H9 (cell line): ENCODE measurements around the gene ATAD3C. TPM values are rescaled to one million over a fixed set of nuclear protein-coding genes. Genes with fewer than 3 reads are reported as not detected.

Source experiments
- DNase-seq: peaks from one replicate; pipeline ENCODE4 v3.0.0-alpha.2; 2017
- H2AFZ ChIP-seq: one replicate; pipeline ENCODE4 v1.6.1; 2013; ENCODE audit warnings: mild to moderate bottlenecking, low read length, control low read depth, moderate library complexity
- H2AK5ac ChIP-seq: 2 replicates; pipeline ENCODE4 v1.6.1; 2013; ENCODE audit warnings: low read length, control low read depth, mixed read lengths; ENCODE audit not compliant: insufficient read length
- H2BK120ac ChIP-seq: one replicate; pipeline ENCODE4 v1.6.1; 2013; ENCODE audit warnings: low read depth, mild to moderate bottlenecking, low read length, control low read depth, inconsistent platforms; ENCODE audit not compliant: poor library complexity, severe bottlenecking
- H2BK12ac ChIP-seq: 2 replicates; pipeline ENCODE4 v1.6.1; 2013; ENCODE audit warnings: low read length, control low read depth, mixed read lengths, low read depth; ENCODE audit not compliant: insufficient read length
- H2BK15ac ChIP-seq: 2 replicates; pipeline ENCODE4 v1.6.1; 2013; ENCODE audit warnings: low read depth, low read length, control low read depth
- H2BK20ac ChIP-seq: one replicate; pipeline ENCODE4 v1.6.1; 2013; ENCODE audit warnings: low read depth, mild to moderate bottlenecking, low read length, control low read depth, inconsistent platforms; ENCODE audit not compliant: poor library complexity, severe bottlenecking
- H2BK5ac ChIP-seq: 2 replicates; pipeline ENCODE4 v1.6.1; 2013; ENCODE audit warnings: low read length, control low read depth, mixed read lengths; ENCODE audit not compliant: insufficient read length
- H3K14ac ChIP-seq: 2 replicates; pipeline ENCODE4 v1.6.1; 2013; ENCODE audit warnings: low read length, control low read depth; ENCODE audit not compliant: insufficient read depth
- H3K18ac ChIP-seq: 2 replicates; pipeline ENCODE4 v1.6.1; 2013; ENCODE audit warnings: low read depth, mild to moderate bottlenecking, mixed read lengths, low read length, control low read depth; ENCODE audit not compliant: insufficient read length
- H3K23ac ChIP-seq: 2 replicates; pipeline ENCODE4 v1.6.1; 2013; ENCODE audit warnings: low read length, control low read depth, mixed read lengths, low read depth; ENCODE audit not compliant: insufficient read length
- H3K23me2 ChIP-seq: 2 replicates; pipeline ENCODE4 v1.6.1; 2013; ENCODE audit warnings: low read depth, mild to moderate bottlenecking, mixed read lengths, low read length, control low read depth; ENCODE audit not compliant: insufficient read length, poor library complexity, severe bottlenecking
- H3K27ac ChIP-seq: 2 replicates; pipeline ENCODE4 v1.5.1; 2013; ENCODE audit warnings: low read length, control low read depth, mixed read lengths, low read depth; ENCODE audit not compliant: insufficient read length
- H3K27me3 ChIP-seq: 2 replicates; pipeline ENCODE4 v1.6.1; 2013; ENCODE audit warnings: low read length, control low read depth, inconsistent platforms; ENCODE audit not compliant: insufficient read depth
- H3K4ac ChIP-seq: 2 replicates; pipeline ENCODE4 v1.6.1; 2013; ENCODE audit warnings: low read depth, mild to moderate bottlenecking, control low read depth, inconsistent platforms, low read length, moderate library complexity
- H3K4me1 ChIP-seq: 2 replicates; pipeline ENCODE4 v1.6.1; 2013; ENCODE audit warnings: low read length, control low read depth, inconsistent platforms; ENCODE audit not compliant: insufficient read depth
- H3K4me2 ChIP-seq: 2 replicates; pipeline ENCODE4 v1.6.1; 2013; ENCODE audit warnings: low read length, control low read depth, mixed read lengths; ENCODE audit not compliant: insufficient read length, insufficient read depth
- H3K56ac ChIP-seq: 2 replicates; pipeline ENCODE4 v1.6.1; 2013; ENCODE audit warnings: low read depth, mild to moderate bottlenecking, mixed read lengths, low read length, control low read depth; ENCODE audit not compliant: insufficient read length
- H3K79me1 ChIP-seq: 2 replicates; pipeline ENCODE4 v1.6.1; 2013; ENCODE audit warnings: low read depth, mild to moderate bottlenecking, moderate library complexity, low read length, control low read depth, inconsistent platforms; ENCODE audit not compliant: insufficient read depth, poor library complexity, severe bottlenecking
- H3K79me2 ChIP-seq: 2 replicates; pipeline ENCODE4 v1.6.1; 2013; ENCODE audit warnings: low read length, control low read depth, inconsistent platforms; ENCODE audit not compliant: insufficient read depth
- H3K9ac ChIP-seq: 2 replicates; pipeline ENCODE4 v1.6.1; 2013; ENCODE audit warnings: low read length, control low read depth, mixed read lengths; ENCODE audit not compliant: insufficient read length; ENCODE audit errors: extremely low read depth
- H3K9me3 ChIP-seq: one replicate; pipeline ENCODE4 v1.6.1; 2013; ENCODE audit warnings: low read depth, low read length, inconsistent platforms; ENCODE audit not compliant: control insufficient read depth
- H3T11ph ChIP-seq: one replicate; pipeline ENCODE4 v1.6.1; 2013; ENCODE audit warnings: mild to moderate bottlenecking, low read length, control low read depth, inconsistent platforms
- H4K20me1 ChIP-seq: one replicate; pipeline ENCODE4 v1.6.1; 2013; ENCODE audit not compliant: control insufficient read depth, insufficient read length, insufficient read depth
- H4K5ac ChIP-seq: 2 replicates; pipeline ENCODE4 v1.6.1; 2013; ENCODE audit warnings: low read depth, mild to moderate bottlenecking, mixed read lengths, low read length, control low read depth; ENCODE audit not compliant: insufficient read length
- H4K8ac ChIP-seq: replicated peaks from 2 replicates; pipeline ENCODE4 v1.6.1; 2013; ENCODE audit warnings: low read length, control low read depth, mixed read lengths, low read depth; ENCODE audit not compliant: insufficient read length
- H4K91ac ChIP-seq: 2 replicates; pipeline ENCODE4 v1.6.1; 2013; ENCODE audit warnings: low read depth, mild to moderate bottlenecking, moderate library complexity, mixed read lengths, low read length, control low read depth; ENCODE audit not compliant: insufficient read length
- H3K27ac Mint-ChIP-seq, 3 experiments: 2 replicates in 2 of 3; 3 replicates in 1 of 3; pipeline ENCODE4 v1.8.0; 2020 to 2021; ENCODE audit warnings: mixed read lengths in 3 of 3, mild to moderate bottlenecking in 1 of 3, moderate library complexity in 1 of 3
- H3K27me3 Mint-ChIP-seq: 2 replicates; pipeline ENCODE4 v1.8.0; 2021; ENCODE audit warnings: low read depth, mild to moderate bottlenecking, moderate library complexity, mixed read lengths
- H3K36me3 Mint-ChIP-seq, 3 experiments: 2 replicates in 2 of 3; 3 replicates in 1 of 3; pipeline ENCODE4 v1.8.0; 2020 to 2021; ENCODE audit warnings: low read depth in 3 of 3, mixed read lengths in 3 of 3; ENCODE audit not compliant: insufficient read depth in 1 of 3
- H3K4me1 Mint-ChIP-seq, 2 experiments: 2 replicates each; pipeline ENCODE4 v1.8.0; 2020; ENCODE audit warnings: mixed read lengths in 2 of 2
- H3K4me3 Mint-ChIP-seq, 2 experiments: 2 replicates in 1 of 2; 3 replicates in 1 of 2; pipeline ENCODE4 v1.8.0; 2020 to 2021; ENCODE audit warnings: mild to moderate bottlenecking in 2 of 2, mixed read lengths in 2 of 2, moderate library complexity in 1 of 2
- H3K9me3 Mint-ChIP-seq, 2 experiments: 2 replicates in 1 of 2; 3 replicates in 1 of 2; pipeline ENCODE4 v1.8.0; 2020; ENCODE audit warnings: mild to moderate bottlenecking in 2 of 2, mixed read lengths in 2 of 2, moderate library complexity in 1 of 2
- WGBS: extraction: QIAGEN DNeasy Blood & Tissue Kit; methylation state at CpG from one replicate; pipeline ENCODE4 v1.1.7; 2013; ENCODE audit warnings: missing lambda C conversion rate, low lambda C conversion rate, mixed read lengths; ENCODE audit not compliant: insufficient read length; ENCODE audit errors: extremely low coverage; 5-methylcytosine and 5-hydroxymethylcytosine counted together
- total RNA-seq: library from RNA; stranded (reverse); gene quantifications from 2 replicates; pipeline ENCODE4 v1.2.1, GENCODE V29; 2021
- TF ChIP-seq, protein P1 (sequence below): fragments of 200-600 bp; sonication (generic); conservative IDR thresholded peaks from 3 replicates; pipeline ENCODE4 v1.8.0; 2021; ENCODE audit warnings: antibody characterized with exemption, mild to moderate bottlenecking

ATAD3C gene
- total RNA-seq, 1 experiment from 2014 or later = 7.7 TPM

GRCh38 chr1:1419363-1419812 is 30.1 kb upstream of the ATAD3C start:
- Mint-ChIP-seq H3K36me3 (no peaks in the 10 kb centered on the region; a peak in 1 of 7 replicates), H3K4me3 (peak overlapping the region in 1 of 2 experiments; percentile 32; a peak in 2 of 5 replicates)

More at GRCh38 chr1:1419363-1419812, 30.1 kb upstream of the ATAD3C start:
- H4K8ac ChIP-seq = no peak overlapping the region
- H2AK5ac ChIP-seq = no peak overlapping the region
- no peak overlapping the region for H4K91ac ChIP-seq
- no peak overlapping the region for H3K9ac ChIP-seq
- H2BK20ac ChIP-seq = no peak overlapping the region
- TF ChIP-seq, protein P1, sequence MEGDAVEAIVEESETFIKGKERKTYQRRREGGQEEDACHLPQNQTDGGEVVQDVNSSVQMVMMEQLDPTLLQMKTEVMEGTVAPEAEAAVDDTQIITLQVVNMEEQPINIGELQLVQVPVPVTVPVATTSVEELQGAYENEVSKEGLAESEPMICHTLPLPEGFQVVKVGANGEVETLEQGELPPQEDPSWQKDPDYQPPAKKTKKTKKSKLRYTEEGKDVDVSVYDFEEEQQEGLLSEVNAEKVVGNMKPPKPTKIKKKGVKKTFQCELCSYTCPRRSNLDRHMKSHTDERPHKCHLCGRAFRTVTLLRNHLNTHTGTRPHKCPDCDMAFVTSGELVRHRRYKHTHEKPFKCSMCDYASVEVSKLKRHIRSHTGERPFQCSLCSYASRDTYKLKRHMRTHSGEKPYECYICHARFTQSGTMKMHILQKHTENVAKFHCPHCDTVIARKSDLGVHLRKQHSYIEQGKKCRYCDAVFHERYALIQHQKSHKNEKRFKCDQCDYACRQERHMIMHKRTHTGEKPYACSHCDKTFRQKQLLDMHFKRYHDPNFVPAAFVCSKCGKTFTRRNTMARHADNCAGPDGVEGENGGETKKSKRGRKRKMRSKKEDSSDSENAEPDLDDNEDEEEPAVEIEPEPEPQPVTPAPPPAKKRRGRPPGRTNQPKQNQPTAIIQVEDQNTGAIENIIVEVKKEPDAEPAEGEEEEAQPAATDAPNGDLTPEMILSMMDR = no peak
- H3K4me1 ChIP-seq = peaks cover 5% of the 10 kb centered on the region; the same call in 1 of the 2 replicates
- H3K27ac ChIP-seq = no peak overlapping the region
- H3K23ac ChIP-seq = no peak overlapping the region
- no peak overlapping the region for H4K5ac ChIP-seq
- H3K14ac ChIP-seq = peak overlapping the region; percentile 68
- peak overlapping the region in 1 of 3 experiments; percentile 85; a peak in 1 of 7 replicates for H3K27ac Mint-ChIP-seq
- H3K9me3 Mint-ChIP-seq = no peaks in the 10 kb centered on the region
- H2BK12ac ChIP-seq = no peak overlapping the region
- H3T11ph ChIP-seq = no peak overlapping the region
- no peaks in the 10 kb centered on the region for H3K79me2 ChIP-seq
- WGBS = no CpG with 5 or more reads among the region's 21 CpGs
- no peaks in the 10 kb centered on the region for H4K20me1 ChIP-seq
- no peak overlapping the region for H3K56ac ChIP-seq
- H2BK120ac ChIP-seq = no peak overlapping the region
- H2BK5ac ChIP-seq = no peak overlapping the region
- H3K9me3 ChIP-seq = no peaks in the 10 kb centered on the region
- no peak overlapping the region; the same call in 1 of the 2 replicates for H2BK15ac ChIP-seq
- H3K4me1 Mint-ChIP-seq = peaks cover 45 to 50% of the 10 kb centered on the region in 2 experiments
- H3K4me2 ChIP-seq = no peak overlapping the region
- no peaks in the 10 kb centered on the region for H3K27me3 ChIP-seq
- H2AFZ ChIP-seq = no peak overlapping the region
- H3K4ac ChIP-seq = no peak overlapping the region
- H3K79me1 ChIP-seq = no peaks in the 10 kb centered on the region
- DNase-seq = no peak
- H3K23me2 ChIP-seq = no peaks in the 10 kb centered on the region
- H3K18ac ChIP-seq = no peak overlapping the region
- H3K27me3 Mint-ChIP-seq = no peaks in the 10 kb centered on the region
